ENCODE data around the gene ZNF711.

GRCh38 chrX:85243761-85244449 lies at the start of gene ZNF711, which contains the start of gene SATL1:
- TF ChIP-seq CTCF (IDR thresholded peaks at IDR 0.05): no peak
- TF ChIP-seq POLR2A (IDR thresholded peaks at IDR 0.05): no peak
